ENCODE measurements around the gene KIF12. TPM values are rescaled to one million over a fixed set of nuclear protein-coding genes. Genes with fewer than 3 reads are reported as not detected.

KIF12 gene
- total RNA-seq, 1 donor from 2014 or later = 0.64 TPM

DNA sequence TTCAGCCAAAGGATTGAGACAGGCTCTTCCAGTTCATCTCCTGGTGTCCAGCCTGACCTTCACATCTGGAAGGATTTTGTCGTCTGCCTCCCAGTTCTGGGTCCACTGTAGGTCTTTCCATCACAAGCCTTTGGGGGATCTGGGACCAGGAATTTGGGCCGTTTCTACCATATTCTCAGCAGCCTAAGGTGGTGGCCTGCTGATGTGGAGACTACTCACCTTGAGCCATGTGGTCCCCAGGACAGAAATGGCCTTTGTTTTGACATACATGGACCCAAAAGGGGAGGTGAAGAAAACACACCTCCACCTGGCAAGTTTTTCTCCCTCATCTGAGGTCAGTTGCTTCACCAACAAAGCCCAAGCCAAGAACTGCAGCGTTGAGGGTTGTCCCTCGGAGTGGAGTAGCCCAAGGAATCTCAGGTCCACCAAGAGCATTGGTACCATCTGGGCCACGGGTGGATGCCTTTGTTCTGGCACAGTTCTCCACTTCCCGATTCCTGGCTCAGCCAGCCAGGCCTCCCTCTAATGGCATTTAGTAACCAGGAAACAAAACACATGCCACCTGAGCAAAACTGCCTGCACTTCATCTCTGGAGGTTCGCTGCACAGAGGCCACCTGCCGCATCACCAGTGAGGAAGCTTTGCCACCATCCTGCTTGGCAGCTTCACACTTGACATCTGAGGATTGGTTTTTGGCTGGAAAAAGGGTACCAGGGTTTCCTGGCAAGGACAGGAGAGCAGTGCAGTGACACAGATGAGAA lies 45.7 kb downstream of the KIF12 start:
- DNase-seq (ENCODE audit: extremely low spot score, unreplicated experiment) = no peak
- peaks cover 48% of the 10 kb centered on the region for H3K36me3 Mint-ChIP-seq (ENCODE audit: unreplicated experiment)
- H3K27ac Mint-ChIP-seq (ENCODE audit: unreplicated experiment) = no peak overlapping the region
- TF ChIP-seq, protein P1, sequence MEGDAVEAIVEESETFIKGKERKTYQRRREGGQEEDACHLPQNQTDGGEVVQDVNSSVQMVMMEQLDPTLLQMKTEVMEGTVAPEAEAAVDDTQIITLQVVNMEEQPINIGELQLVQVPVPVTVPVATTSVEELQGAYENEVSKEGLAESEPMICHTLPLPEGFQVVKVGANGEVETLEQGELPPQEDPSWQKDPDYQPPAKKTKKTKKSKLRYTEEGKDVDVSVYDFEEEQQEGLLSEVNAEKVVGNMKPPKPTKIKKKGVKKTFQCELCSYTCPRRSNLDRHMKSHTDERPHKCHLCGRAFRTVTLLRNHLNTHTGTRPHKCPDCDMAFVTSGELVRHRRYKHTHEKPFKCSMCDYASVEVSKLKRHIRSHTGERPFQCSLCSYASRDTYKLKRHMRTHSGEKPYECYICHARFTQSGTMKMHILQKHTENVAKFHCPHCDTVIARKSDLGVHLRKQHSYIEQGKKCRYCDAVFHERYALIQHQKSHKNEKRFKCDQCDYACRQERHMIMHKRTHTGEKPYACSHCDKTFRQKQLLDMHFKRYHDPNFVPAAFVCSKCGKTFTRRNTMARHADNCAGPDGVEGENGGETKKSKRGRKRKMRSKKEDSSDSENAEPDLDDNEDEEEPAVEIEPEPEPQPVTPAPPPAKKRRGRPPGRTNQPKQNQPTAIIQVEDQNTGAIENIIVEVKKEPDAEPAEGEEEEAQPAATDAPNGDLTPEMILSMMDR (IDR thresholded peaks at IDR 0.05) = no peak
- H3K4me1 Mint-ChIP-seq (ENCODE audit: unreplicated experiment) = peaks cover 6% of the 10 kb centered on the region
- no peaks in the 10 kb centered on the region for H3K9me3 Mint-ChIP-seq (ENCODE audit: unreplicated experiment)
- H3K4me3 Mint-ChIP-seq (ENCODE audit: unreplicated experiment) = no peak overlapping the region
- no peaks in the 10 kb centered on the region for H3K27me3 Mint-ChIP-seq (ENCODE audit: unreplicated experiment)

DNA sequence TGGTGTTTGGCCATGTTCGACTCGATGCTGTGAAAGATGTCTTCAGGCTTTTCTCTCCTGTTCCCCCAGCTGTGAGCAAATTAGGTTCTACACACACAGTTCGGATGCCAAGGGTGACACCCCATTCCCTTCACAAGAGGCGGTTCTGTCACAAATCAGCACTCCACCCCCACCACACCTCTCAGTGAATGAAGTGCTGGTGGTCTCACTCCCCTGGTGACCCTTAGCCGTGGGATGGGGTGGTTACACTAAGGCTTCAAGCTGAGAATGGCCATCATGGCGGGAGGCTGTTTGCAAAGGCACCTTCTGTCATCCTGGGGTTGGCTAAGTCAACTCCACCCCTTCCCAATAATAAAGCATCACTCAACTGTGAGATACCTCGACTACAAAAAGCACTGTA lies 47.4 kb downstream of the KIF12 start:
- Mint-ChIP-seq H3K27ac (ENCODE audit: unreplicated experiment) (no peak overlapping the region), H3K4me1 (ENCODE audit: unreplicated experiment) (no peaks in the 10 kb centered on the region), H3K9me3 (ENCODE audit: unreplicated experiment) (no peaks in the 10 kb centered on the region), H3K4me3 (ENCODE audit: unreplicated experiment) (no peak overlapping the region), H3K36me3 (ENCODE audit: unreplicated experiment) (peaks cover 60% of the 10 kb centered on the region), H3K27me3 (ENCODE audit: unreplicated experiment) (no peaks in the 10 kb centered on the region)
- TF ChIP-seq, protein P1 (IDR thresholded peaks at IDR 0.05) = no peak
- no peak for DNase-seq (ENCODE audit: extremely low spot score, unreplicated experiment)

DNA sequence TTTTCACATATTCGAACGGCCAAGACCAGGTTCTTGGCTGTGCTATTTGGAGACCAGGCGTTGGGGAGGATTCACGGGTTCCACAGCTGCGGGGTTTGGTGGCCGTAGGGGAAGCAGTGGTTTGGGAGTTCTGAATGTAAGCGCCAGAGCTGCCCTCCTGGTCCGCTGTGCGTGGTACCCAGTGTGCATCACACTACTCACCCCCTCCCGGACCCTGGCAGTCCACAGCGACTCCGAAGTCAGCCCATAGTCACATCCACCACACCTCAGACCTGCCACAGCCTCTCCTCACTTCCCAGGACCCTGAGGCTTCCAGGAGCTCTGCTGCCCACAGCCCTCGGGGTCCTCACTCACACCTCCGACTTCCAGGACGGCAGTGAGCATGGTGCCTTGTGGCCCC lies 47.8 kb downstream of the KIF12 start:
- DNase-seq (ENCODE audit: extremely low spot score, unreplicated experiment) = no peak
- no peak overlapping the region for H3K27ac Mint-ChIP-seq (ENCODE audit: unreplicated experiment)
- no peaks in the 10 kb centered on the region for H3K4me1 Mint-ChIP-seq (ENCODE audit: unreplicated experiment)
- H3K36me3 Mint-ChIP-seq (ENCODE audit: unreplicated experiment) = peaks cover 59% of the 10 kb centered on the region
- no peaks in the 10 kb centered on the region for H3K27me3 Mint-ChIP-seq (ENCODE audit: unreplicated experiment)
- TF ChIP-seq, protein P1 (IDR thresholded peaks at IDR 0.05) = no peak
- no peaks in the 10 kb centered on the region for H3K9me3 Mint-ChIP-seq (ENCODE audit: unreplicated experiment)
- H3K4me3 Mint-ChIP-seq (ENCODE audit: unreplicated experiment) = no peak overlapping the region

DNA sequence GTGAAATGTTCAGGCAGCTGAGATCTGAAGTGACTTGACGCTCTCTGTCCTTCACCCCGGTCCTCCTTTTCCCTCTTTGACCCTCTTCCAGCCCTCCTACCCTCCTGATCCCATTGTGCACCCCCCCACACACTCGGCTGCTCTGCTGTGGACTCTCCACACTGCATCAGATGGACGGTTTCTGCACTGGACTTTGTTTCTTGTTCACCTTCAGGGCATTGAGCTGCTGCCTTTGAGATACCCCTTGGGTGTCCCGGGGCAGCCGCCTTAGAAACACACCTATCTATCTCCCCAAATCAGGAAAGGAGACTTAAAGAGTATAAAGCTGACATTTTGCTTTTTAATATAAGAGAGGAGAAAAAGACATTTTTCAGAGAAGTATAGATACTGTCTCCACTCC lies 48.4 kb downstream of the KIF12 start:
- H3K27ac Mint-ChIP-seq (ENCODE audit: unreplicated experiment) = no peak overlapping the region
- no peak for DNase-seq (ENCODE audit: extremely low spot score, unreplicated experiment)

DNA sequence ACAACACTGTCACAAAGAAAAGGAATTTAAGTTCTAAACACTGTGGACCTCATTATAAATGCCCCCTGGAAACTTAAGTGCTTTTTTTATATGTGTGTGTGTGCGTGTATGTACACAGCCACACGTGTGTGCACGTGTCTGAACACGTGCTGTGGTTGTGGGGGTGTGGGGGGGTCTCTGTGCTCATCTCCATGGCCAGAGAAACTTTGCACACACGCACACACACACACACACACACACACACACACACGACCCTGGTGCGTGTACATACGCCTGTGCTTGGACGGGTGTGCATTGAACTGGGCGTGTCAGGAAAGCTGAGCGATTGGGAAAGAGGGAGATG lies 48.9 kb downstream of the KIF12 start:
- H3K36me3 Mint-ChIP-seq (ENCODE audit: unreplicated experiment) = peaks cover 60% of the 10 kb centered on the region
- TF ChIP-seq, protein P1 (IDR thresholded peaks at IDR 0.05) = no peak
- H3K27ac Mint-ChIP-seq (ENCODE audit: unreplicated experiment) = no peak overlapping the region
- no peaks in the 10 kb centered on the region for H3K27me3 Mint-ChIP-seq (ENCODE audit: unreplicated experiment)
- H3K9me3 Mint-ChIP-seq (ENCODE audit: unreplicated experiment) = no peaks in the 10 kb centered on the region
- no peaks in the 10 kb centered on the region for H3K4me1 Mint-ChIP-seq (ENCODE audit: unreplicated experiment)
- DNase-seq (ENCODE audit: extremely low spot score, unreplicated experiment) = no peak
- H3K4me3 Mint-ChIP-seq (ENCODE audit: unreplicated experiment) = no peak overlapping the region

More for the DNA sequence above, 48.4 kb downstream of the KIF12 start:
- Mint-ChIP-seq H3K27me3 (ENCODE audit: unreplicated experiment) (no peaks in the 10 kb centered on the region), H3K9me3 (ENCODE audit: unreplicated experiment) (no peaks in the 10 kb centered on the region), H3K36me3 (ENCODE audit: unreplicated experiment) (peaks cover 60% of the 10 kb centered on the region), H3K4me3 (ENCODE audit: unreplicated experiment) (no peak overlapping the region), H3K4me1 (ENCODE audit: unreplicated experiment) (no peaks in the 10 kb centered on the region)
- TF ChIP-seq, protein P1 (IDR thresholded peaks at IDR 0.05) = no peak

Data from osteocyte (in vitro differentiated cells).